ENCODE data around the gene NDUFB3. TPM values are rescaled to one million over a fixed set of nuclear protein-coding genes. Genes with fewer than 3 reads are reported as not detected.

The NDUFB3 gene
- total RNA-seq (ENCODE audit: low replicate concordance), result 80.0 and 129 TPM in 2 replicates

DNA sequence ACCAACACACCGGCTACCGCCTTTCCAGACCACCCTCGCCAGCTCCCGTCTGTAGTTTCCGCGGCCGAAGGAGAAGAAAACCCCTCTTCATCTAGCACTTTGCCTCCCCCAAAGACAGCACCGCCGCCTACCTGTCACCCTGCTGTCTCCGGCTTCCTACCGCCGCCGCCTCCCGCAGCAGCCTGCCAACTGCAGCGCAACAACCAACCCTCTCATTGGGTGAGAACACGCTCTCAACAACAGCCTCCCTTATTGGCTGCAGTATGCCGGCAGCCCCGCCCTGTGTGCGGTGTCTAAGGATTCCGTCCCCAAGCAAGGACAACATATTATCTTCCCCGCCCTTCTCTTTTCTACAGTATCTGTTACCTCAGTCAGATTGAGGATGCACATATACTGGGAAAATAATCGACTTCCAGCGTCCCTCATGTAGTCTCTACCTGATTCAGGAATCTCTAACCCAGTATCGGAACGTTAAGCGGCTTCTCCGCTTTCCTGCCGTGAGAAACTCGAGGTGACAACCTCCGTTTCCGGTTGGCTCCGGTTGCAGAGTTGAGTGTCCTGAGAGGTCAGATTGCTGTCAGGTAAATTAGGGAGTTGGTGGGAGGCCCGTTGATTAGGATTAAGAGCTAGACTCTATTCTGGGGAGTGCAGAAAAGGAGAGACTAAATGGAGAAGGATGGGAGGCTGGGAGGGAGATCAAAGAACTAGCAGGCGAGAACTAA, at the start of gene NDUFB3, which contains the start of gene HYCC2:
Gene NDUFB3, plus strand, starts transcription at position 523 of the 722 bp plus-strand sequence. CDS start 6,882 bp downstream, outside the sequence.
Gene HYCC2, minus strand, starts transcription at position 193 of the 722 bp plus-strand sequence. CDS start 47,662 bp downstream, outside the sequence.

DNA sequence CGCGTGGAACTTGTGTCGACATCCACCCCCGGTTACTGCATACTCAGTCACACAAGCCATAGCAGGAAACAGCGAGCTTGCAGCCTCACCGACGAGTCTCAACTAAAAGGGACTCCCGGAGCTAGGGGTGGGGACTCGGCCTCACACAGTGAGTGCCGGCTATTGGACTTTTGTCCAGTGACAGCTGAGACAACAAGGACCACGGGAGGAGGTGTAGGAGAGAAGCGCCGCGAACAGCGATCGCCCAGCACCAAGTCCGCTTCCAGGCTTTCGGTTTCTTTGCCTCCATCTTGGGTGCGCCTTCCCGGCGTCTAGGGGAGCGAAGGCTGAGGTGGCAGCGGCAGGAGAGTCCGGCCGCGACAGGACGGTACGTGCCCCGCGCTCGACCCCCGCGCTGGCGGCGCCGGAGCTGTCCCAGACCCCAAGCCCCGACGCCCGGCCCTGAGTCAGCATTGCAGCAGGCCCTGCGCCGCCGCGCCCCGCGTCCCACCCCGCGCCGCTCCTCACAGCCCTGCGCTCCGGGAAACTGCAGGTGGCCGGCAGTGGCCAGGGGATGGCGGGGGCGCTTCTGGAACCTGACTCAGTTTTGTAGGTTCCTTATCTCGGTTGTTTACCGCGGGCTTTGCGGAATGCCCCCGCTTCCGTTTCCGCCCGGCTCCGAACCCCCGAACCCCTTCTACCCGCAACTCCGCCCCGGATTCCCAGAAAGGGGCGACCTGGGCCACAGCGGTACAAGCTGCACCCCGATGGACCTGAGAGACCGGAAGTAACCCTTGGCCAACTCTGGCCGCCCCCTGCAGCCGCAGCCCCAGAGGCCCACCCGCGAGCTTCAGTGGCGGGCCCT, 44.5 kb downstream of the NDUFB3 start, which contains the start of gene CFLAR:
Gene CFLAR, plus strand, starts transcription at position 50 of the 844 bp plus-strand sequence. CDS start 13,702 bp downstream, outside the sequence.

Other genes with a start within 250 kb of the NDUFB3 start
- 40.3 and 161 TPM in 2 replicates for gene CLK1, start 207.3 kb upstream of the NDUFB3 start, total RNA-seq (ENCODE audit: low replicate concordance)
- 52.4 and 54.5 TPM in 2 replicates for gene PPIL3, start 182.9 kb upstream of the NDUFB3 start, total RNA-seq (ENCODE audit: low replicate concordance)
- gene NIF3L1, start 182.6 kb upstream of the NDUFB3 start, total RNA-seq (ENCODE audit: low replicate concordance), result 18.5 and 20.7 TPM in 2 replicates
- gene ORC2, start 108.3 kb upstream of the NDUFB3 start, total RNA-seq (ENCODE audit: low replicate concordance), result 8.9 and 9.8 TPM in 2 replicates
- 7.4 and 8.6 TPM in 2 replicates for gene HYCC2, start 330 bp upstream of the NDUFB3 start, total RNA-seq (ENCODE audit: low replicate concordance)
- gene CFLAR, start 44.2 kb downstream of the NDUFB3 start, total RNA-seq (ENCODE audit: low replicate concordance), result 56.9 and 112 TPM in 2 replicates
- gene CASP10, start 111.1 kb downstream of the NDUFB3 start, total RNA-seq (ENCODE audit: low replicate concordance), result 4.8 and 6.2 TPM in 2 replicates
- 11.9 and 12.1 TPM in 2 replicates for gene CASP8, start 188.5 kb downstream of the NDUFB3 start, total RNA-seq (ENCODE audit: low replicate concordance)

Measured in smooth muscle cell of the coronary artery (primary cell).